IMR-90 (cell line): ENCODE data around the gene KLHL2. TPM values are rescaled to one million over a fixed set of nuclear protein-coding genes. Genes with fewer than 3 reads are reported as not detected.

Source experiments
- ATAC-seq: fragments of 200-7000 bp; cut with Tn5 transposase; 2 replicates; pipeline ENCODE4 v1.9.1; 2020; ENCODE audit warnings: low read depth, mild to moderate bottlenecking, moderate library complexity
- BruUV-seq: library from RNA; stranded (reverse); fragments of 400-500 nt; replicated peaks from 2 replicates; lab custom pipeline; 2021; lab: Mats Ljungman, UMichigan
- CTCF ChIA-PET: fragments of 300-600 bp; formaldehyde crosslinking; extraction: SDS; loops from one replicate; lab custom pipeline; 2021; ENCODE audit warnings: antibody characterized with exemption; lab: Yijun Ruan, JAX
- POLR2A ChIA-PET: fragments of 300-600 bp; sonication (Branson Sonifier 250); formaldehyde crosslinking; loops from one replicate; lab custom pipeline; 2022; ENCODE audit warnings: antibody characterized with exemption; ENCODE audit not compliant: unreplicated experiment; lab: Charles Lee
- DNase-seq: peaks from one replicate; pipeline ENCODE4 v3.0.0; 2013
- H2AFZ ChIP-seq: replicated peaks from 2 replicates; pipeline ENCODE3; 2013; ENCODE audit warnings: low read length, mild to moderate bottlenecking; ENCODE audit not compliant: poor library complexity
- H2AK5ac ChIP-seq: 2 replicates; pipeline ENCODE4 v1.6.1; 2013; ENCODE audit warnings: low read depth, low read length, inconsistent platforms
- H2AK9ac ChIP-seq: replicated peaks from 2 replicates; pipeline ENCODE3; 2013; ENCODE audit warnings: mild to moderate bottlenecking, low read depth, low read length, moderate library complexity; ENCODE audit not compliant: poor library complexity
- H2BK120ac ChIP-seq: 2 replicates; pipeline ENCODE4 v1.6.1; 2013; ENCODE audit warnings: low read depth, low read length, inconsistent platforms
- H2BK15ac ChIP-seq: 3 replicates; pipeline ENCODE4 v1.6.1; 2013; ENCODE audit warnings: low read depth, low read length, inconsistent platforms
- H2BK20ac ChIP-seq: 2 replicates; pipeline ENCODE4 v1.6.1; 2013; ENCODE audit warnings: low read depth, mild to moderate bottlenecking, inconsistent platforms, low read length, moderate library complexity
- H2BK5ac ChIP-seq: 2 replicates; pipeline ENCODE4 v1.6.1; 2013; ENCODE audit warnings: mild to moderate bottlenecking, low read depth, low read length, inconsistent platforms; ENCODE audit not compliant: poor library complexity, severe bottlenecking
- H3K14ac ChIP-seq: replicated peaks from 2 replicates; pipeline ENCODE4 v1.6.1; 2013; ENCODE audit warnings: low read depth, low read length, inconsistent platforms
- H3K18ac ChIP-seq: 2 replicates; pipeline ENCODE4 v1.6.1; 2013; ENCODE audit warnings: low read depth, low read length, control low read depth
- H3K23ac ChIP-seq: 2 replicates; pipeline ENCODE4 v1.6.1; 2013; ENCODE audit warnings: low read depth, low read length, inconsistent platforms
- H3K27ac ChIP-seq: 2 replicates; pipeline ENCODE4 v1.5.1; 2013; ENCODE audit warnings: mild to moderate bottlenecking, control low read depth, low read length; ENCODE audit not compliant: insufficient read depth
- H3K27me3 ChIP-seq: 2 replicates; pipeline ENCODE4 v1.6.1; 2013; ENCODE audit warnings: low read length; ENCODE audit not compliant: control insufficient read depth, insufficient read depth
- H3K36me3 ChIP-seq: 2 replicates; pipeline ENCODE4 v1.6.1; 2013; ENCODE audit warnings: low read length, mixed read lengths; ENCODE audit not compliant: control insufficient read depth, insufficient read depth
- H3K4ac ChIP-seq: 2 replicates; pipeline ENCODE4 v1.6.1; 2013; ENCODE audit warnings: low read depth, low read length, inconsistent platforms
- H3K4me1 ChIP-seq: 2 replicates; pipeline ENCODE4 v1.6.1; 2013; ENCODE audit warnings: low read length, mixed read lengths; ENCODE audit not compliant: control insufficient read depth, insufficient read depth
- H3K4me2 ChIP-seq: 2 replicates; pipeline ENCODE4 v1.6.1; 2013; ENCODE audit warnings: low read depth, mild to moderate bottlenecking, control low read depth, low read length, moderate library complexity
- H3K4me3 ChIP-seq: 2 replicates; pipeline ENCODE4 v1.5.1; 2013; ENCODE audit warnings: low read depth, mild to moderate bottlenecking, control low read depth, low read length, moderate library complexity; ENCODE audit not compliant: insufficient read depth
- H3K56ac ChIP-seq: 2 replicates; pipeline ENCODE4 v1.6.1; 2013; ENCODE audit warnings: low read length, inconsistent platforms; ENCODE audit not compliant: insufficient read depth; ENCODE audit errors: extremely low read depth
- H3K79me1 ChIP-seq, 2 experiments: 2 replicates each; pipeline ENCODE4 v1.6.1; 2013; ENCODE audit warnings: low read length in 2 of 2, inconsistent platforms in 1 of 2, low read depth in 1 of 2
- H3K9ac ChIP-seq: 2 replicates; pipeline ENCODE4 v1.6.1; 2013; ENCODE audit warnings: low read depth, low read length, control low read depth
- H3K9me1 ChIP-seq: 2 replicates; pipeline ENCODE4 v1.6.1; 2013; ENCODE audit warnings: low read length, inconsistent platforms; ENCODE audit not compliant: insufficient read depth
- H3K9me3 ChIP-seq: 2 replicates; pipeline ENCODE4 v1.6.1; 2013; ENCODE audit warnings: low read length; ENCODE audit not compliant: control insufficient read depth, insufficient read depth
- H4K20me1 ChIP-seq: 2 replicates; pipeline ENCODE4 v1.6.1; 2013; ENCODE audit warnings: low read length, inconsistent platforms; ENCODE audit not compliant: insufficient read depth
- H4K5ac ChIP-seq: 2 replicates; pipeline ENCODE4 v1.6.1; 2013; ENCODE audit warnings: mild to moderate bottlenecking, low read depth, low read length, control low read depth
- H4K8ac ChIP-seq, 2 experiments: 2 replicates each; pipeline ENCODE4 v1.6.1; 2013; ENCODE audit warnings: low read depth in 2 of 2, low read length in 2 of 2, control low read depth in 1 of 2, inconsistent platforms in 1 of 2
- H4K91ac ChIP-seq: 2 replicates; pipeline ENCODE4 v1.6.1; 2013; ENCODE audit warnings: low read depth, low read length, inconsistent platforms; ENCODE audit not compliant: insufficient read depth
- BHLHE40 ChIP-seq: fragments of 150-350 bp; IDR thresholded peaks from 2 replicates; pipeline ENCODE4 v1.6.1; 2016; ENCODE audit warnings: mild to moderate bottlenecking, low read depth, low read length
- CEBPB ChIP-seq: IDR thresholded peaks from 2 replicates; pipeline ENCODE4 v1.6.1; 2012; ENCODE audit warnings: low read depth, low read length, improper control_type of control experiment
- CHD1 ChIP-seq: IDR thresholded peaks from 2 replicates; pipeline ENCODE4 v1.6.1; 2012; ENCODE audit warnings: low read depth, low read length, improper control_type of control experiment
- CTCF ChIP-seq: conservative IDR thresholded peaks from 2 replicates; pipeline ENCODE4 v1.5.1; 2012; ENCODE audit warnings: mild to moderate bottlenecking, low read depth, low read length, improper control_type of control experiment
- MAZ ChIP-seq: IDR thresholded peaks from 2 replicates; pipeline ENCODE4 v1.6.1; 2012; ENCODE audit warnings: low read depth, mild to moderate bottlenecking, low read length, improper control_type of control experiment, moderate library complexity, borderline replicate concordance
- NFE2L2 ChIP-seq: fragments of 150-350 bp; IDR thresholded peaks from 2 replicates; pipeline ENCODE4 v1.6.1; 2016; ENCODE audit warnings: low read depth, mild to moderate bottlenecking, low read length
- RAD21 ChIP-seq: IDR thresholded peaks from 2 replicates; pipeline ENCODE4 v1.6.1; 2012; ENCODE audit warnings: low read length, improper control_type of control experiment
- SMC3 ChIP-seq: fragments of 150-350 bp; IDR thresholded peaks from 2 replicates; pipeline ENCODE4 v1.6.1; 2016; ENCODE audit warnings: low read depth, mild to moderate bottlenecking, antibody characterized with exemption, low read length, moderate library complexity
- WGBS, 2 experiments: methylation state at CpG; one replicate each; pipeline versions ENCODE4 v1.1.5 to v1.1.7; 2013; ENCODE audit warnings: missing lambda C conversion rate in 2 of 2; ENCODE audit not compliant: insufficient read length in 1 of 2; ENCODE audit errors: extremely low coverage in 2 of 2; 5-methylcytosine and 5-hydroxymethylcytosine counted together
- dilution Hi-C: fragments of 300-500 bp; cut with HindIII; formaldehyde crosslinking; loops from one replicate; pipeline ENCODE4 v1.14.3; 2018; ENCODE audit warnings: low sequenced_read_pairs; ENCODE audit not compliant: unreplicated experiment
- in situ Hi-C: fragments of 300-500 bp; cut with MboI; formaldehyde crosslinking; loops from 3 replicates; pipeline ENCODE4 v1.14.3; 2019; ENCODE audit warnings: low sequenced_read_pairs, inconsistent platforms, mixed read lengths
- intact Hi-C: fragments of 100-400 bp; cut with micrococcal nuclease; formaldehyde crosslinking; loops from 2 replicates; pipeline ENCODE4 v1.10.0; 2022
- polyA plus RNA-seq, 3 experiments: library from polyadenylated mRNA; depleted of rRNA; stranded (reverse); fragments of >200 nt; gene quantifications; 2 replicates each; pipeline ENCODE4 v1.2.3, GENCODE V29; 2012; ENCODE audit warnings: low replicate concordance in 1 of 3
- total RNA-seq: library from RNA; depleted of rRNA; stranded (reverse); fragments of >200 nt; gene quantifications from 2 replicates; pipeline ENCODE4 v1.2.3, GENCODE V29; 2012
- TF ChIP-seq, protein P1 (sequence below): fragments of 150-350 bp; IDR thresholded peaks from 2 replicates; pipeline ENCODE4 v1.6.1; 2016; ENCODE audit warnings: low read depth, mild to moderate bottlenecking, low read length, moderate library complexity, borderline replicate concordance

The KLHL2 gene
- total and polyA plus RNA-seq, 2 of the 4 experiments (the other 2 are of a cell fraction): 11.0 to 12.4 TPM

DNA sequence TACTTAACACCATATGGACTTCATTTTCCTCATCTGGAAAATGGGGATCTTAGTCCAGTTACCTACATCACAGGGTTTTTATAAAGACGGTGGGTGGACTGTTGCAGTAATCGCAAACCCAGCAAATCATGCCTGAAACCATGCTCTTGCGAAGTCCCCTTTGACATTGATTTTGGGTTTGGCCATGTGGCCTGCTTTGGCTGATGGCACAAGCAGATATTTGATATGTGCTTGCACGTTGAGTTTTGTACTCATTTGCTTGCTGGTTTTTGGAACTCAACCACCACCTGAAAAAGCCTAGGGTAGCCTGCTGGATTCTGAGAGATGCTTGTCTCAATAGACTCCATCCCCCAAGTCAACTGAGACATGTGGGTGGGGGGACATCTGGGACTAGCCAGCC lies 14.4 kb upstream of the KLHL2 start:
- intact Hi-C loops (no loop called here), dilution Hi-C loops (no loop called here), in situ Hi-C loops (no loop called here)
- no TSS peak for BruUV-seq
- H3K9ac ChIP-seq: no peak overlapping the region
- no peak overlapping the region for H2BK5ac ChIP-seq
- WGBS, 2 experiments: no CpG with 5 or more reads among the region's 4 CpGs
- H3K9me1 ChIP-seq: no peaks in the 10 kb centered on the region
- no peak overlapping the region for H3K14ac ChIP-seq
- no peak overlapping the region for H3K23ac ChIP-seq
- no peak overlapping the region for H4K91ac ChIP-seq
- TF ChIP-seq SMC3 (no peak), RAD21 (no peak), MAZ (no peak), NFE2L2 (no peak), CTCF (no peak), CEBPB (no peak), BHLHE40 (no peak), CHD1 (no peak)
- TF ChIP-seq, protein P1, sequence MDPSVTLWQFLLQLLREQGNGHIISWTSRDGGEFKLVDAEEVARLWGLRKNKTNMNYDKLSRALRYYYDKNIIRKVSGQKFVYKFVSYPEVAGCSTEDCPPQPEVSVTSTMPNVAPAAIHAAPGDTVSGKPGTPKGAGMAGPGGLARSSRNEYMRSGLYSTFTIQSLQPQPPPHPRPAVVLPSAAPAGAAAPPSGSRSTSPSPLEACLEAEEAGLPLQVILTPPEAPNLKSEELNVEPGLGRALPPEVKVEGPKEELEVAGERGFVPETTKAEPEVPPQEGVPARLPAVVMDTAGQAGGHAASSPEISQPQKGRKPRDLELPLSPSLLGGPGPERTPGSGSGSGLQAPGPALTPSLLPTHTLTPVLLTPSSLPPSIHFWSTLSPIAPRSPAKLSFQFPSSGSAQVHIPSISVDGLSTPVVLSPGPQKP: no peak
- no peak overlapping the region for H2AFZ ChIP-seq
- H2BK20ac ChIP-seq: no peak overlapping the region
- no peaks in the 10 kb centered on the region for H3K4me1 ChIP-seq
- no peak overlapping the region for H3K18ac ChIP-seq
- H2BK15ac ChIP-seq: no peak overlapping the region
- H2AK9ac ChIP-seq: no peak overlapping the region
- H3K27me3 ChIP-seq: peaks cover 6% of the 10 kb centered on the region
- no peak overlapping the region for H3K4me2 ChIP-seq
- H3K36me3 ChIP-seq: no peaks in the 10 kb centered on the region
- H3K4me3 ChIP-seq: no peak overlapping the region
- ChIA-PET CTCF (no interaction called here), POLR2A (no interaction called here)
- ATAC-seq (no peak), DNase-seq (no peak)
- H4K5ac ChIP-seq: no peak overlapping the region
- no peak overlapping the region for H4K8ac ChIP-seq
- no peaks in the 10 kb centered on the region for H4K20me1 ChIP-seq
- H3K79me1 ChIP-seq: no peaks in the 10 kb centered on the region
- no peak overlapping the region for H2AK5ac ChIP-seq
- H3K56ac ChIP-seq: no peak overlapping the region
- H3K9me3 ChIP-seq: no peaks in the 10 kb centered on the region
- no peak overlapping the region for H3K4ac ChIP-seq
- H3K27ac ChIP-seq: no peak overlapping the region
- H2BK120ac ChIP-seq: no peak overlapping the region
